ENCODE measurements around the gene RRP1. TPM values are rescaled to one million over a fixed set of nuclear protein-coding genes. Genes with fewer than 3 reads are reported as not detected.

Gene RRP1
- total RNA-seq, 1 donor from 2014 or later: 52.0 TPM

GRCh38 chr21:43851593-43851992 is 62.2 kb downstream of the RRP1 start:
- Histone ChIP-seq H3K36me3 (no peaks in the 10 kb centered on the region), H3K4me1 (no peaks in the 10 kb centered on the region), H3K27ac (no peak overlapping the region), H3K4me3 (no peak overlapping the region), H3K9me3 (no peaks in the 10 kb centered on the region), H3K27me3 (no peaks in the 10 kb centered on the region)
- no peak for DNase-seq (ENCODE audit: low spot score in 2 of 2)
- TF ChIP-seq CTCF (IDR thresholded peaks at IDR 0.05): no peak
- intact Hi-C loops (cut with DNase I): no loop called here

DNA sequence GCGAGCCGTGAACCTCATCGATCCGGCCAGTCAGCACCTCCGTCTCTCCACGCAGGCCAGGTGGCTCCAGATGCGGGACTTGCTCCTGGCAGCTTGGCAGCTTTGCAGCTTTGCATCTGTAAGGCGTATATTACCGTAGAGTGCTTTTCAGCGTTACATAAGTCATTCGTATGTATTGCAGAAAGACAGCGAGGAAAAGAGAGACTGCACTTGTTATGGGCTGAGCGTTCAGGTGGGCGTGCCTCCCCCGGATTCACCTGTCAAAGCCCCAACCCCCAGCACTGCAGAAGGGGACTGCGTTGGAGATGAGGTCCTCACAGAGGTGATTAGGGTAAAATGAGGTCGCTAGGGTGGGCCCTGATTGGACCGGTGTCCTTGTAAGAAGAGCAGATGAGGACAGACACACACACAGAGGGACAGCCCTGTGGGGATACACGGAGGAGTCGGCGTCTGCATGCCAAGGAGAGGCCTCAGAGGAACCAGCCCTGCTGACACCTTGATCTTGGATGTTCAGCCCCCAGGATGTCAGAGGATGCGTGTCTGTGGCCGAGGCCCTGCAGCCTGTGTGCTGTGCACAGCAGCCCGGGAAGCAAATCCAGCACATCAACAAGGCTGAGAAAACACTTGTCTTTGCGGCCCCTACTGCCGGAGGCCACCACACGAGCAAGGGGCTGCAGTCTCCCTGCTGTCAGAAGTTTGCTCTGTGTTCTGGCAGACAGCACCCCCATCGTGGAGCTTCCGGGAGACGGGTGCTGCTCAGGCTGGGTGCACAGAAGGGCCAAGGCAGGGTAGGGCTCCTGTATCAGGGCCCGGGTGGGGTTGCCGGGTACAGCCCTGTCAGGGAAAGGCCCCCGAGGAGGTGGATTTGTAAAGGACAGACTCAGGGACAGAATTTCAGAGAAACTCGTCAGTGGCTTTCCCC is 64.7 kb downstream of the RRP1 start:
- Histone ChIP-seq H3K4me1 (no peaks in the 10 kb centered on the region), H3K9me3 (no peaks in the 10 kb centered on the region), H3K27me3 (no peaks in the 10 kb centered on the region), H3K36me3 (no peaks in the 10 kb centered on the region), H3K27ac (no peak overlapping the region), H3K4me3 (no peak overlapping the region)
- no peak for TF ChIP-seq CTCF (IDR thresholded peaks at IDR 0.05)
- intact Hi-C loops (cut with DNase I): no loop called here
- no peak for DNase-seq (ENCODE audit: low spot score in 2 of 2)

Other genes starting within 250 kb of the RRP1 start
- gene HSF2BP, start 130.1 kb upstream of the RRP1 start, total RNA-seq: 0.75 TPM
- 10.6 TPM for gene RRP1B, start 130.0 kb upstream of the RRP1 start, total RNA-seq
- 102 TPM for gene PDXK, start 70.4 kb upstream of the RRP1 start, total RNA-seq
- gene CSTB, start 13.3 kb upstream of the RRP1 start, total RNA-seq: 8.7 TPM
- 65.9 TPM for gene AGPAT3, start 75.6 kb downstream of the RRP1 start, total RNA-seq
- 7.9 TPM for gene TRAPPC10, start 222.7 kb downstream of the RRP1 start, total RNA-seq